GM12878 (cell line): ENCODE data around the gene RPGRIP1. TPM values are rescaled to one million over a fixed set of nuclear protein-coding genes. Genes with fewer than 3 reads are reported as not detected.

ENCODE experiments used
- BACH1 ChIP-seq: fragments of 450-650 bp; IDR thresholded peaks from 2 replicates; pipeline ENCODE4 v1.6.1; 2017; ENCODE audit warnings: mild to moderate bottlenecking, borderline replicate concordance
- ESRRA ChIP-seq: IDR thresholded peaks from 2 replicates; pipeline ENCODE4 v1.6.1; 2012; ENCODE audit warnings: mild to moderate bottlenecking, low read length, improper control_type of control experiment
- IRF5 ChIP-seq: fragments of 450-650 bp; IDR thresholded peaks from 2 replicates; pipeline ENCODE4 v1.6.1; 2017; ENCODE audit warnings: borderline replicate concordance
- LARP7 ChIP-seq: fragments of 450-650 bp; IDR thresholded peaks from 2 replicates; pipeline ENCODE4 v1.6.1; 2017; ENCODE audit warnings: mild to moderate bottlenecking
- PBX3 ChIP-seq: IDR thresholded peaks from 2 replicates; pipeline ENCODE4 v1.6.1; 2011; ENCODE audit warnings: mild to moderate bottlenecking, low read depth, low read length, moderate library complexity; ENCODE audit not compliant: insufficient replicate concordance
- PML ChIP-seq: IDR thresholded peaks from 2 replicates; pipeline ENCODE4 v1.6.1; 2012; ENCODE audit warnings: low read length, inconsistent platforms
- POLR2AphosphoS2 ChIP-seq: IDR thresholded peaks from 2 replicates; pipeline ENCODE4 v1.6.1; 2011; ENCODE audit warnings: low read depth, mild to moderate bottlenecking, low read length, improper control_type of control experiment, moderate library complexity
- TBL1XR1 ChIP-seq: IDR thresholded peaks from 2 replicates; pipeline ENCODE4 v1.6.1; 2012; ENCODE audit warnings: low read depth, low read length, improper control_type of control experiment
- polyA plus RNA-seq, 11 experiments: library from polyadenylated mRNA; depleted of rRNA in 4 of 11; unstranded in 6 of 11; stranded (reverse) in 5 of 11; fragments of >200 nt; fragmentation: Nextera tagmentation in 4 of 11; fragmentation: Illumina TruSeq in 1 of 11; extraction: Ambion mirVana in 4 of 11; extraction: Trizol in 1 of 11; gene quantifications; 1 replicate in 1 of 11; 2 replicates in 10 of 11; pipeline versions ENCODE4 v1.2.1 to v1.2.3, GENCODE V29; 2011 to 2016; ENCODE audit warnings: inconsistent platforms in 2 of 11, missing spikeins in 2 of 11, low read depth in 1 of 11
- total RNA-seq, 4 experiments: library from RNA; depleted of rRNA in 3 of 4; stranded (reverse); fragments of >200 nt in 3 of 4; fragmentation: Illumina TruSeq in 1 of 4; extraction: Trizol in 1 of 4; gene quantifications; 2 replicates each; pipeline versions ENCODE4 v1.2.1 to v1.2.3, GENCODE V29; 2013 to 2021
- TF ChIP-seq, protein P1 (sequence below): fragments of 450-650 bp; conservative IDR thresholded peaks from 2 replicates; pipeline ENCODE4 v1.6.1; 2017; ENCODE audit warnings: mild to moderate bottlenecking, moderate library complexity
- TF ChIP-seq, protein P2 (sequence below): IDR thresholded peaks from 2 replicates; pipeline ENCODE4 v1.6.1; 2011; ENCODE audit warnings: low read depth, mild to moderate bottlenecking, low read length, moderate library complexity, borderline replicate concordance; ENCODE audit errors: extremely low read depth

RPGRIP1 gene
- total and polyA plus RNA-seq, 10 of the 15 experiments (the other 5 are each of a cell fraction or from before 2014, with no cell fraction given): 0.07 to 1.1 (median 0.30) TPM; not detected in 1

- TF ChIP-seq IRF5 (no peak), BACH1 (no peak), PML (no peak), PBX3 (no peak), ESRRA (no peak), POLR2AphosphoS2 (no peak), LARP7 (no peak), TBL1XR1 (no peak)
- TF ChIP-seq, protein P1, sequence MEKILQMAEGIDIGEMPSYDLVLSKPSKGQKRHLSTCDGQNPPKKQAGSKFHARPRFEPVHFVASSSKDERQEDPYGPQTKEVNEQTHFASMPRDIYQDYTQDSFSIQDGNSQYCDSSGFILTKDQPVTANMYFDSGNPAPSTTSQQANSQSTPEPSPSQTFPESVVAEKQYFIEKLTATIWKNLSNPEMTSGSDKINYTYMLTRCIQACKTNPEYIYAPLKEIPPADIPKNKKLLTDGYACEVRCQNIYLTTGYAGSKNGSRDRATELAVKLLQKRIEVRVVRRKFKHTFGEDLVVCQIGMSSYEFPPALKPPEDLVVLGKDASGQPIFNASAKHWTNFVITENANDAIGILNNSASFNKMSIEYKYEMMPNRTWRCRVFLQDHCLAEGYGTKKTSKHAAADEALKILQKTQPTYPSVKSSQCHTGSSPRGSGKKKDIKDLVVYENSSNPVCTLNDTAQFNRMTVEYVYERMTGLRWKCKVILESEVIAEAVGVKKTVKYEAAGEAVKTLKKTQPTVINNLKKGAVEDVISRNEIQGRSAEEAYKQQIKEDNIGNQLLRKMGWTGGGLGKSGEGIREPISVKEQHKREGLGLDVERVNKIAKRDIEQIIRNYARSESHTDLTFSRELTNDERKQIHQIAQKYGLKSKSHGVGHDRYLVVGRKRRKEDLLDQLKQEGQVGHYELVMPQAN: no peak
- TF ChIP-seq, protein P2, sequence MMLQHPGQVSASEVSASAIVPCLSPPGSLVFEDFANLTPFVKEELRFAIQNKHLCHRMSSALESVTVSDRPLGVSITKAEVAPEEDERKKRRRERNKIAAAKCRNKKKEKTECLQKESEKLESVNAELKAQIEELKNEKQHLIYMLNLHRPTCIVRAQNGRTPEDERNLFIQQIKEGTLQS: no peak
Observed at GRCh38 chr14:21298358-21298757, 18.5 kb downstream of the RPGRIP1 start (continued).
